GM19043 (cell line): Measurements from ENCODE around the gene TRIM63.
"Not testable (repeated sequence)": the region's sequence is repeated elsewhere in the genome, so short reads cannot be mapped to it uniquely, and the experiment has no call there.

ENCODE experiments used
- ATAC-seq: cut with Tn5 transposase; IDR thresholded peaks from one replicate; pipeline ENCODE4 v1.9.1; 2021; ENCODE audit warnings: low read depth; ENCODE audit not compliant: unreplicated experiment

TRIM63 gene

GRCh38 chr1:26067432-26067911 is at the start of gene TRIM63:
Gene TRIM63, minus strand, starts transcription at chr1:26067630. Its CDS starts 136 bp downstream, at chr1:26067494.
- no peak for ATAC-seq

- no peak for ATAC-seq
Observed at GRCh38 chr1:26114165-26114927, 46.9 kb upstream of the TRIM63 start.

- no peak for ATAC-seq
Observed at GRCh38 chr1:26112407-26112775, 45.0 kb upstream of the TRIM63 start.

- peak; percentile 54 for ATAC-seq
Observed at GRCh38 chr1:26111530-26112406, 44.3 kb upstream of the TRIM63 start, which contains the start of gene PDIK1L. Gene PDIK1L, plus strand, starts transcription at chr1:26111824. Its CDS starts 2,485 bp downstream, at chr1:26114309.

- peak; percentile 43 for ATAC-seq
Observed at GRCh38 chr1:26110731-26111529, 43.5 kb upstream of the TRIM63 start.

GRCh38 chr1:26109229-26110164 is 42.1 kb upstream of the TRIM63 start:
- ATAC-seq: no peak

- not testable (repeated sequence) for ATAC-seq
Observed at GRCh38 chr1:26105226-26105548, 37.8 kb upstream of the TRIM63 start.

- no peak for ATAC-seq
Observed at GRCh38 chr1:26102526-26102925, 35.1 kb upstream of the TRIM63 start.

- ATAC-seq: no peak
Observed at GRCh38 chr1:26102119-26102518, 34.7 kb upstream of the TRIM63 start.

GRCh38 chr1:26100204-26100603 is 32.8 kb upstream of the TRIM63 start:
- ATAC-seq: not testable (repeated sequence)

GRCh38 chr1:26099780-26100179 is 32.4 kb upstream of the TRIM63 start:
- no peak for ATAC-seq

GRCh38 chr1:26098602-26099001 is 31.2 kb upstream of the TRIM63 start:
- no peak for ATAC-seq

- no peak for ATAC-seq
Observed at GRCh38 chr1:26097696-26098095, 30.3 kb upstream of the TRIM63 start.

- no peak for ATAC-seq
Observed at GRCh38 chr1:26096471-26096870, 29.0 kb upstream of the TRIM63 start.

- ATAC-seq: no peak
Observed at GRCh38 chr1:26094677-26095383, 27.4 kb upstream of the TRIM63 start.

- no peak for ATAC-seq
Observed at GRCh38 chr1:26094076-26094669, 26.7 kb upstream of the TRIM63 start.

GRCh38 chr1:26093569-26093968 is 26.1 kb upstream of the TRIM63 start:
- ATAC-seq: not testable (repeated sequence)

- no peak for ATAC-seq
Observed at GRCh38 chr1:26092422-26092821, 25.0 kb upstream of the TRIM63 start.

GRCh38 chr1:26090893-26091292 is 23.5 kb upstream of the TRIM63 start:
- ATAC-seq: no peak
